Retinal pigment epithelial cell (primary cell): Measurements from ENCODE around the gene ELFN1.

Source experiments
- DNase-seq: peaks from one replicate; pipeline ENCODE4 v3.0.0-alpha.2; 2010; ENCODE audit warnings: low read depth
- H3K4me3 ChIP-seq: 2 replicates; pipeline ENCODE4 v1.5.1; 2011; ENCODE audit warnings: mild to moderate bottlenecking, low read length, control low read depth, moderate library complexity
- CTCF ChIP-seq: conservative IDR thresholded peaks from 2 replicates; pipeline ENCODE4 v1.5.1; 2011; ENCODE audit warnings: low read depth, low read length, control low read depth, inconsistent platforms

ELFN1 gene

GRCh38 chr7:1678081-1678543 is 8.0 kb downstream of the ELFN1 start:
- no peak for TF ChIP-seq CTCF
- DNase-seq = no peak
- H3K4me3 ChIP-seq = no peak overlapping the region

- no peak for DNase-seq
- no peak overlapping the region for H3K4me3 ChIP-seq
- no peak for TF ChIP-seq CTCF
Observed at GRCh38 chr7:1678571-1679325, 8.7 kb downstream of the ELFN1 start.

GRCh38 chr7:1679326-1679965 is 9.4 kb downstream of the ELFN1 start:
- no peak overlapping the region for H3K4me3 ChIP-seq
- no peak for TF ChIP-seq CTCF
- DNase-seq = no peak

GRCh38 chr7:1679966-1680730 is 10.1 kb downstream of the ELFN1 start:
- no peak for DNase-seq
- no peak overlapping the region for H3K4me3 ChIP-seq
- TF ChIP-seq CTCF = no peak

- DNase-seq = no peak
- no peak for TF ChIP-seq CTCF
Observed at GRCh38 chr7:1681581-1681980, 11.5 kb downstream of the ELFN1 start.

GRCh38 chr7:1685000-1685624 is 15.0 kb downstream of the ELFN1 start:
- no peak overlapping the region for H3K4me3 ChIP-seq
- no peak for DNase-seq
- TF ChIP-seq CTCF = no peak

More at GRCh38 chr7:1681581-1681980, 11.5 kb downstream of the ELFN1 start:
- H3K4me3 ChIP-seq = no peak overlapping the region
